Regular cardiac myocyte (primary cell): ENCODE measurements around the gene PGLYRP4. TPM values are rescaled to one million over a fixed set of nuclear protein-coding genes. Genes with fewer than 3 reads are reported as not detected.

Source experiments
- total RNA-seq: library from RNA; depleted of rRNA; stranded (reverse); fragments of >200 nt; gene quantifications from 2 replicates; pipeline ENCODE4 v1.2.3, GENCODE V29; 2014

PGLYRP4 gene
- not detected in 2 replicates for total RNA-seq

GRCh38 chr1:153348511-153349362 is at the start of gene PGLYRP4:
Gene PGLYRP4, minus strand, starts transcription at chr1:153348841. Its CDS starts 909 bp downstream, at chr1:153347932.

GRCh38 chr1:153390938-153391710 is 42.5 kb upstream of the PGLYRP4 start, which contains the start of gene S100A8:
Gene S100A8, minus strand, starts transcription at chr1:153391073. Its CDS starts 538 bp downstream, at chr1:153390535.

GRCh38 chr1:153375511-153375910 is 26.9 kb upstream of the PGLYRP4 start, which contains the start of gene S100A12:
Gene S100A12, minus strand, starts transcription at chr1:153375621. Its CDS starts 1,029 bp downstream, at chr1:153374592.

GRCh38 chr1:153357853-153358690 is 9.4 kb upstream of the PGLYRP4 start, which contains the start of gene S100A9:
Gene S100A9, plus strand, starts transcription at chr1:153357854. Its CDS starts 430 bp downstream, at chr1:153358284.

GRCh38 chr1:153312570-153313186 is 36.0 kb downstream of the PGLYRP4 start, which contains the start of gene PGLYRP3:
Gene PGLYRP3, minus strand, starts transcription at chr1:153312952. Its CDS starts 2,287 bp downstream, at chr1:153310665.

Other genes with a start within 250 kb of the PGLYRP4 start
- gene SPRR2F, start 235.3 kb downstream of the PGLYRP4 start, total RNA-seq = not detected in 2 replicates
- gene SPRR2G, start 198.0 kb downstream of the PGLYRP4 start, total RNA-seq = not detected in 2 replicates
- not detected in 2 replicates for gene LELP1, start 145.4 kb downstream of the PGLYRP4 start, total RNA-seq
- not detected in 2 replicates for gene PRR9, start 131.3 kb downstream of the PGLYRP4 start, total RNA-seq
- gene LORICRIN, start 89.2 kb downstream of the PGLYRP4 start, total RNA-seq = not detected in 2 replicates
- gene PGLYRP3, start 35.9 kb downstream of the PGLYRP4 start, total RNA-seq = not detected in 2 replicates
- not detected in 2 replicates for gene S100A9, start 9.0 kb upstream of the PGLYRP4 start, total RNA-seq
- gene S100A12, start 26.8 kb upstream of the PGLYRP4 start, total RNA-seq = not detected in 2 replicates
- not detected in 2 replicates for gene S100A8, start 42.2 kb upstream of the PGLYRP4 start, total RNA-seq
- gene S100A7A, start 67.7 kb upstream of the PGLYRP4 start, total RNA-seq = not detected in 2 replicates
- not detected in 2 replicates for gene S100A7, start 111.8 kb upstream of the PGLYRP4 start, total RNA-seq
- 607 and 730 TPM in 2 replicates for gene S100A6, start 187.2 kb upstream of the PGLYRP4 start, total RNA-seq
- not detected in 2 replicates for gene S100A5, start 192.1 kb upstream of the PGLYRP4 start, total RNA-seq
- gene S100A4, start 197.0 kb upstream of the PGLYRP4 start, total RNA-seq = 30.4 and 70.7 TPM in 2 replicates
- gene S100A3, start 200.4 kb upstream of the PGLYRP4 start, total RNA-seq = 2.8 and 4.6 TPM in 2 replicates
- 0.85 and 2.5 TPM in 2 replicates for gene S100A2, start 217.0 kb upstream of the PGLYRP4 start, total RNA-seq